Esophagus (tissue), 2 donors: ENCODE measurements around the gene CDC40. TPM values are rescaled to one million over a fixed set of nuclear protein-coding genes. Genes with fewer than 3 reads are reported as not detected.
"Not testable (repeated sequence)": the region's sequence is repeated elsewhere in the genome, so short reads cannot be mapped to it uniquely, and the experiment has no call there.

Source experiments
- H3K27ac ChIP-seq, 2 donors: one replicate each; pipeline ENCODE4 v1.5.1; 2013; ENCODE audit warnings: low read depth in 2 of 2, mild to moderate bottlenecking in 2 of 2, inconsistent platforms in 1 of 2, low read length in 1 of 2, moderate library complexity in 1 of 2
- H3K27me3 ChIP-seq, 2 donors: one replicate each; pipeline ENCODE4 v1.6.1; 2013; ENCODE audit warnings: low read length in 2 of 2, control low read depth in 1 of 2, mild to moderate bottlenecking in 1 of 2; ENCODE audit not compliant: insufficient read depth in 2 of 2, control insufficient read depth in 1 of 2
- H3K36me3 ChIP-seq, 2 donors: one replicate each; pipeline ENCODE4 v1.6.1; 2013; ENCODE audit warnings: low read length in 1 of 2; ENCODE audit not compliant: control insufficient read depth in 2 of 2, insufficient read depth in 2 of 2
- H3K4me1 ChIP-seq, 2 donors: one replicate each; pipeline ENCODE4 v1.6.1; 2013; ENCODE audit warnings: low read length in 1 of 2; ENCODE audit not compliant: control insufficient read depth in 2 of 2, insufficient read depth in 2 of 2
- H3K4me3 ChIP-seq, 2 donors: one replicate each; pipeline ENCODE4 v1.5.1; 2013; ENCODE audit warnings: low read length in 2 of 2, mild to moderate bottlenecking in 2 of 2, low read depth in 1 of 2, moderate library complexity in 1 of 2
- H3K9me3 ChIP-seq, 2 donors: one replicate each; pipeline ENCODE4 v1.6.1; 2013; ENCODE audit warnings: mild to moderate bottlenecking in 2 of 2, low read depth in 1 of 2, low read length in 1 of 2, moderate library complexity in 1 of 2; ENCODE audit not compliant: control insufficient read depth in 2 of 2, insufficient read depth in 1 of 2
- WGBS, 2 donors: extraction: QIAGEN DNeasy Blood & Tissue Kit; methylation state at CpG; one replicate each; pipeline ENCODE4 v1.1.7; 2013; 5-methylcytosine and 5-hydroxymethylcytosine counted together
- polyA plus RNA-seq, 2 donors: library from polyadenylated mRNA; stranded (reverse); fragments of 200-250 nt; gene quantifications; one replicate each; pipeline ENCODE4 v1.2.3, GENCODE V29; 2013
- donor health status: healthy with polysubstance abuse.
- donor health status: Bipolar disorder and iron deficiency.

The CDC40 gene
- polyA plus RNA-seq, 2 donors, result 3.7 to 6.1 TPM

DNA sequence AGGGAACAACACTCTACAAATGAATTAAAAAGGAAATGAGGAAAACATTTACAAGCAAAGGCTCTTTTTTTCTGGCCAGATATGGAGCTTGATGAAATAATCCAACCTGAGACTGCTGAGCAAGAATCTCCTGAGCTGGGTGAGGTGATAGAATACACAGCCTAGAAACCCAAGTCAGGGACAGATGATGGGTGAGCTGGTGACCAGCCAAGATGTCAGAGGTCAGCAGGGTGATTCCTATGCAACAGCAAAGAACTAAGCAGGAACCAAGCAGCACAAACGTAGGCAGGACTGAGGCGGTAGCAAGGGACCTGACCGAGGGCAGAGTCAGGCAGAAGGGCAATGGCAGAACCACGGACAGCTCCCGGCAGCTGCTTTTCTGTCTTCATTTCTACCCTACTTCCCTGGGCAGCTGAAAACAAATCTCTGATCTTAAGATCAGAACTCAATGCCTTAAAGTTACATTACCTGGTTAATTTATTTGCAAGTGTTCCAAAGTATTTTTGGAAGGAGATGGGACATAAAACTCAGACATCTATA is 75.1 kb downstream of the CDC40 start:
- no peaks in the 10 kb centered on the region for H3K27me3 ChIP-seq
- no peaks in the 10 kb centered on the region for H3K9me3 ChIP-seq
- H3K27ac ChIP-seq, result no peak overlapping the region
- H3K4me1 ChIP-seq, result no peaks in the 10 kb centered on the region
- 18 to 20% methylated on average over 5 of the region's 5 CpGs for WGBS, 2 donors
- H3K4me3 ChIP-seq, result no peak overlapping the region
- no peaks in the 10 kb centered on the region for H3K36me3 ChIP-seq

DNA sequence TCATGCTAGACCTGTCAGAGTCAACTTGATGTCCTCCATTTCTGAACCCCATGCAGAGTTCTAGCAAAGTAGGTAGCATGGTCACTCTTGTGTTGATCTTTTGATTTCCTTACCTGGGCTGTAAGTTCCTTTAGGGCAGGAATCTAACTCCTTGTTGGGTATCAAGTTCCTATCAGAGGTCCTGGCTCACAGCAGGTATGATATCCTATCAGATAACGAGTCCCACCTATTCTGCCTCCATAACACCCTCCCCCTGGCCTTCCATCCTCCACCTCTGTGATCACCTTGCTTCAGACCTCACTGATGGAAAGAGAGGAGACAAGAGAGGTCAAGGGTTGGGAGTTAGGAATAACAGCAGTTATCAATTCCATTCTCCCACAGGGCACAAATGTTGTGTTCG is 76.1 kb downstream of the CDC40 start:
- no peaks in the 10 kb centered on the region for H3K27me3 ChIP-seq
- H3K27ac ChIP-seq, result no peak overlapping the region
- H3K4me1 ChIP-seq, result no peaks in the 10 kb centered on the region
- no peaks in the 10 kb centered on the region for H3K36me3 ChIP-seq
- H3K9me3 ChIP-seq, result no peaks in the 10 kb centered on the region
- H3K4me3 ChIP-seq, result no peak overlapping the region
- 82 to 89% methylated on average over 2 of the region's 2 CpGs for WGBS, 2 donors

DNA sequence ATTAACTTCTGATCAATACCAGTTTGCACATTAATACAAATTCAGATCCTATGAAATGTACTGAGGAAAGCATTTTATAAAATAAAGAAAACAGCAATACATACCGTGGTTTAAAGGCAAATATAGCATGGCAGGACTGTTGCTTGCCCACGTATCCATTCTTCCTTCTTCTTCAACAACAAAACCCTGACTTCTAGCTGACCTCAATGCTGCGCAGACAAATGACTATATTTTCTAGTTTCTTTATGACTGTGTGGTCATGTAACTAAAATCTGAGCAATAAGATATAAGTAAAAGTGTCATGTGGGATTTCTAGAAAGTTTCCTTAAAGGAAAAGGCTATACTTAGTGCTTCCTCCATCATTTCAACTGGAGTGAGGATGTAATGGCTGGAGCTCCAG is 85.0 kb downstream of the CDC40 start:
- Histone ChIP-seq H3K9me3 (no peaks in the 10 kb centered on the region), H3K4me1 (no peaks in the 10 kb centered on the region), H3K4me3 (no peak overlapping the region), H3K27me3 (no peaks in the 10 kb centered on the region), H3K27ac (no peak overlapping the region), H3K36me3 (no peaks in the 10 kb centered on the region)
- 81 to 87% methylated on average over 3 of the region's 3 CpGs for WGBS, 2 donors

- Histone ChIP-seq H3K9me3 (no peaks in the 10 kb centered on the region), H3K27ac (no peak overlapping the region), H3K4me1 (no peaks in the 10 kb centered on the region), H3K27me3 (no peaks in the 10 kb centered on the region), H3K4me3 (no peak overlapping the region), H3K36me3 (no peaks in the 10 kb centered on the region)
These were observed 86.8 kb downstream of the CDC40 start for GRCh38 chr6:110266996-110267395.

- Histone ChIP-seq H3K4me3 (no peak overlapping the region), H3K4me1 (no peaks in the 10 kb centered on the region), H3K27ac (no peak overlapping the region), H3K27me3 (no peaks in the 10 kb centered on the region), H3K36me3 (no peaks in the 10 kb centered on the region), H3K9me3 (no peaks in the 10 kb centered on the region)
- 92% methylated on average over 2 of the region's 2 CpGs for WGBS, 2 donors
These were observed 89.4 kb downstream of the CDC40 start for GRCh38 chr6:110269623-110270022.

DNA sequence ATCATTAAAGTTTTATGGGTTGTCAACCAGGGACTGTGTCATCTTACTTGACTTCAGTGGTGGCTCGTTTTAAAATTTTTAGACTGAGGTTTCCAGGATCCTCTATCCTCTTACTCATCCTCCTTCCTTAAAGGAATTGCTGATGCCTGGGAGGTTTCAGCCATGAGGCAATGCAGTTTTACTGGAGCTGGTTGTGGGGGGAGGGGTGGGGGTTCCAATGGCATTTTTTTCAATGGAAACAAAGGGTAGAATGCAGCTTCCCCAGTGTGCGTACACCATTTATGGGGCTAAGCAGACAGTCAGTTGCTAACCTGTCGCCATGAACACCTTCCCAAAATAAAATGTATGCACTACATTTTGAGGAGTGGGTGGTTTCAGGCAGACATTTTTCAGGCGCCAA is 89.9 kb downstream of the CDC40 start:
- WGBS, 2 donors, result 79 to 80% methylated on average over 4 of the region's 4 CpGs
- H3K36me3 ChIP-seq, result no peaks in the 10 kb centered on the region
- no peaks in the 10 kb centered on the region for H3K4me1 ChIP-seq

GRCh38 chr6:110271732-110272022 is 91.5 kb downstream of the CDC40 start:
- no peak overlapping the region for H3K4me3 ChIP-seq
- H3K4me1 ChIP-seq, result no peaks in the 10 kb centered on the region
- H3K9me3 ChIP-seq, result no peaks in the 10 kb centered on the region
- H3K27ac ChIP-seq, result no peak overlapping the region
- no peaks in the 10 kb centered on the region for H3K36me3 ChIP-seq
- WGBS, 2 donors, result 79 to 99% methylated on average over 1 of the region's 1 CpG
- no peaks in the 10 kb centered on the region for H3K27me3 ChIP-seq

More for the DNA sequence above, 89.9 kb downstream of the CDC40 start:
- H3K9me3 ChIP-seq, result no peaks in the 10 kb centered on the region
- no peak overlapping the region for H3K4me3 ChIP-seq
- no peak overlapping the region for H3K27ac ChIP-seq
- H3K27me3 ChIP-seq, result no peaks in the 10 kb centered on the region

- H3K36me3 ChIP-seq, H3K27me3 ChIP-seq, H3K4me3 ChIP-seq, H3K9me3 ChIP-seq, H3K4me1 ChIP-seq, H3K27ac ChIP-seq: not testable (repeated sequence)
These were observed 92.6 kb downstream of the CDC40 start for GRCh38 chr6:110272781-110273180.

DNA sequence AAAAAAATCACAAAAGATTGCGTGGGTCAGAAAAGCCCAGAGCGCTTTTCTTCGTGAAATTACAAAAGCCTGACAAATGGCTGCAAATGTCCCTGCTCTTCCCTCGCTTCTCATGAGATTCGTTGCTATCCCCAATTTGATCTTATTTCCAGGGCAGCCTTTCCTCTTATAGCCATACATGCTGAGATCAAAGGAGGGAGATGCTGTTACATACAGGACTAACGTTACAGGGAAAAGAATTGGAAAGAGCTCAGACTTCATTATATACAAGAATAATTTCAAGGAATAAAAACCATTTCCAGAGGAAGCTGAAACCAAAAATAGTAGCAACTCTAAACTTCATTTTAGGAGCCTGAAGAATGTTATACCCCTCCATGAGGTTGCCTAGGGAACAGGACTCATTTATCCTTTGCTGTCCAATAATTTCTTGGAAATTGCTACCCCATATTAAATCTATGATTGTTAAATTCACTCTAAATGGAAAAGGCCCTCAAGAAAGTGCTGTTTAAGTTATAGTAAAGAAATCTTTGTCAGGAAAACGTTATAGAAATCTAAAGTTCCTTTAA is 97.0 kb downstream of the CDC40 start:
- Histone ChIP-seq H3K36me3 (no peaks in the 10 kb centered on the region), H3K27ac (no peak overlapping the region), H3K4me3 (no peak overlapping the region), H3K27me3 (no peaks in the 10 kb centered on the region), H3K9me3 (no peaks in the 10 kb centered on the region), H3K4me1 (no peaks in the 10 kb centered on the region)
- WGBS, 2 donors, result 61 to 69% methylated on average over 7 of the region's 7 CpGs
